Measurements from ENCODE around the gene CD22. TPM values are rescaled to one million over a fixed set of nuclear protein-coding genes. Genes with fewer than 3 reads are reported as not detected.

The CD22 gene
- total RNA-seq, 4 donors from 2014 or later = 0.91 to 4.2 TPM; not detected in 2

- TF ChIP-seq POLR2A (IDR thresholded peaks at IDR 0.05) = no peak
- TF ChIP-seq CTCF (IDR thresholded peaks at IDR 0.05) = no peak
- no peak overlapping the region for H3K4me3 ChIP-seq (ENCODE audit: low read depth, poor library complexity, severe bottlenecking)
- DNase-seq (ENCODE audit: low spot score in 2 of 2) = no peak
- 75 to 88% methylated on average over 22 to 25 of the region's 25 CpGs for WGBS, 2 donors
- intact Hi-C loops (cut with DNase I; ENCODE audit: low total_unique reads) = no loop called here
Observed at GRCh38 chr19:35337097-35337983, 8.4 kb downstream of the CD22 start.

- intact Hi-C loops (cut with DNase I; ENCODE audit: low total_unique reads) = no loop called here
- no peak overlapping the region for H3K4me3 ChIP-seq (ENCODE audit: low read depth, poor library complexity, severe bottlenecking)
- TF ChIP-seq POLR2A (IDR thresholded peaks at IDR 0.05) (no peak), CTCF (IDR thresholded peaks at IDR 0.05) (no peak)
- WGBS, 2 donors = 81 to 83% methylated on average over 13 of the region's 13 CpGs
- DNase-seq (ENCODE audit: low spot score in 2 of 2) = no peak
Observed at GRCh38 chr19:35337984-35338296, 9.0 kb downstream of the CD22 start.

- intact Hi-C loops (cut with DNase I; ENCODE audit: low total_unique reads) = no loop called here
- WGBS, 2 donors = 90 to 94% methylated on average over 11 of the region's 11 CpGs
- H3K4me3 ChIP-seq (ENCODE audit: low read depth, poor library complexity, severe bottlenecking) = no peak overlapping the region
- TF ChIP-seq CTCF (IDR thresholded peaks at IDR 0.05) (no peak), POLR2A (IDR thresholded peaks at IDR 0.05) (no peak)
- DNase-seq (ENCODE audit: low spot score in 2 of 2) = no peak
Observed at GRCh38 chr19:35340431-35340830, 11.4 kb downstream of the CD22 start.

- no peak for TF ChIP-seq POLR2A (IDR thresholded peaks at IDR 0.05)
- H3K4me3 ChIP-seq (ENCODE audit: low read depth, poor library complexity, severe bottlenecking) = no peak overlapping the region
- DNase-seq (ENCODE audit: low spot score in 2 of 2) = no peak
- WGBS, 2 donors = 86 to 92% methylated on average over 16 of the region's 16 CpGs
- intact Hi-C loops (cut with DNase I; ENCODE audit: low total_unique reads) = no loop called here
Observed at GRCh38 chr19:35341006-35341405, 12.0 kb downstream of the CD22 start.

- no peak for DNase-seq (ENCODE audit: low spot score in 2 of 2)
- intact Hi-C loops (cut with DNase I; ENCODE audit: low total_unique reads) = no loop called here
- 84 to 85% methylated on average over 14 of the region's 14 CpGs for WGBS, 2 donors
- H3K4me3 ChIP-seq (ENCODE audit: low read depth, poor library complexity, severe bottlenecking) = no peak overlapping the region
- TF ChIP-seq CTCF (IDR thresholded peaks at IDR 0.05) (no peak), POLR2A (IDR thresholded peaks at IDR 0.05) (no peak)
Observed at GRCh38 chr19:35341565-35342225, 12.7 kb downstream of the CD22 start.

- TF ChIP-seq CTCF (IDR thresholded peaks at IDR 0.05) (no peak), POLR2A (IDR thresholded peaks at IDR 0.05) (no peak)
- intact Hi-C loops (cut with DNase I; ENCODE audit: low total_unique reads) = no loop called here
- WGBS, 2 donors = 46 to 55% methylated on average over 5 of the region's 5 CpGs
Observed at GRCh38 chr19:35342430-35342829, 13.4 kb downstream of the CD22 start.

More at GRCh38 chr19:35342430-35342829, 13.4 kb downstream of the CD22 start:
- no peak for DNase-seq (ENCODE audit: low spot score in 2 of 2)
- H3K4me3 ChIP-seq (ENCODE audit: low read depth, poor library complexity, severe bottlenecking) = no peak overlapping the region
